Activated T-helper 2 cell treated with anti-CD3 and anti-CD28 coated beads, Interferon-gamma antibody, Interleukin-2, Interleukin-4, amounts not matched to agents 10 μg/mL and 5 μg/mL and 100 μg/mL, durations not matched to agents 14 hours and 24 hours and 36 hours (primary cell): ENCODE data around the gene SLC19A1. TPM values are rescaled to one million over a fixed set of nuclear protein-coding genes. Genes with fewer than 3 reads are reported as not detected.
"Not testable (repeated sequence)": the region's sequence is repeated elsewhere in the genome, so short reads cannot be mapped to it uniquely, and the experiment has no call there.

Source experiments
- DNase-seq: peaks from one replicate; pipeline ENCODE4 v3.0.0; 2021; ENCODE audit warnings: low spot score
- H3K27ac Mint-ChIP-seq: one replicate; pipeline ENCODE4 v1.8.0; 2021; ENCODE audit warnings: mixed read lengths
- H3K27me3 Mint-ChIP-seq: one replicate; pipeline ENCODE4 v1.8.0; 2021; ENCODE audit warnings: low read depth, mixed read lengths
- H3K36me3 Mint-ChIP-seq: one replicate; pipeline ENCODE4 v1.8.0; 2021; ENCODE audit warnings: low read depth, mixed read lengths
- H3K4me1 Mint-ChIP-seq: one replicate; pipeline ENCODE4 v1.8.0; 2021; ENCODE audit warnings: low read depth, mixed read lengths
- H3K4me3 Mint-ChIP-seq: one replicate; pipeline ENCODE4 v1.8.0; 2021; ENCODE audit warnings: low read depth, mild to moderate bottlenecking, moderate library complexity, mixed read lengths
- H3K9me3 Mint-ChIP-seq: one replicate; pipeline ENCODE4 v1.8.0; 2021; ENCODE audit warnings: mixed read lengths
- intact Hi-C: fragments of 100-400 bp; cut with micrococcal nuclease; formaldehyde crosslinking; loops from one replicate; pipeline ENCODE4 v1.15.1; 2023
- total RNA-seq: library from RNA; stranded (reverse); gene quantifications from 2 replicates; pipeline ENCODE4 v1.2.3, GENCODE V29; 2022

SLC19A1 gene
- total RNA-seq, 1 donor from 2014 or later: 68.1 TPM

DNA sequence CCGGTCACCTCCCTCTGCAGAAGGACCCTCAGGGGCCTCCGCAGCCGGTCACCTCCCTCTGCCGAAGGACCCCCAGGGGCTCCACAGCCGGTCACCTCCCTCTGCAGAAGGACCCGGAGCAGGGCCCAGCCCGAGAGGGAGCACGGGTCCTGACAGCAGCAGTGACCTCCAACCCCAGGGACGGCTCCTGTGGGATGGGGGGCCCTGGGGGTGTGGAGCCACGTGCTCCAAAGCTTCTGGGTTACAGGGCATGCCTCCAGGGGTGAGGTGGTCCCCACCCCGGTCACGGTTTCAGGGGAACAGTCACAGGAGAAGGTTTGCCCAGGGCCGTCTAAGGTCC lies 40.3 kb downstream of the SLC19A1 start:
- Mint-ChIP-seq H3K36me3 (no peaks in the 10 kb centered on the region), H3K27me3 (no peaks in the 10 kb centered on the region), H3K4me3 (no peak overlapping the region), H3K4me1 (no peaks in the 10 kb centered on the region), H3K27ac (no peak overlapping the region), H3K9me3 (peaks cover 7% of the 10 kb centered on the region)
- intact Hi-C loops: no loop called here
- DNase-seq: no peak

DNA sequence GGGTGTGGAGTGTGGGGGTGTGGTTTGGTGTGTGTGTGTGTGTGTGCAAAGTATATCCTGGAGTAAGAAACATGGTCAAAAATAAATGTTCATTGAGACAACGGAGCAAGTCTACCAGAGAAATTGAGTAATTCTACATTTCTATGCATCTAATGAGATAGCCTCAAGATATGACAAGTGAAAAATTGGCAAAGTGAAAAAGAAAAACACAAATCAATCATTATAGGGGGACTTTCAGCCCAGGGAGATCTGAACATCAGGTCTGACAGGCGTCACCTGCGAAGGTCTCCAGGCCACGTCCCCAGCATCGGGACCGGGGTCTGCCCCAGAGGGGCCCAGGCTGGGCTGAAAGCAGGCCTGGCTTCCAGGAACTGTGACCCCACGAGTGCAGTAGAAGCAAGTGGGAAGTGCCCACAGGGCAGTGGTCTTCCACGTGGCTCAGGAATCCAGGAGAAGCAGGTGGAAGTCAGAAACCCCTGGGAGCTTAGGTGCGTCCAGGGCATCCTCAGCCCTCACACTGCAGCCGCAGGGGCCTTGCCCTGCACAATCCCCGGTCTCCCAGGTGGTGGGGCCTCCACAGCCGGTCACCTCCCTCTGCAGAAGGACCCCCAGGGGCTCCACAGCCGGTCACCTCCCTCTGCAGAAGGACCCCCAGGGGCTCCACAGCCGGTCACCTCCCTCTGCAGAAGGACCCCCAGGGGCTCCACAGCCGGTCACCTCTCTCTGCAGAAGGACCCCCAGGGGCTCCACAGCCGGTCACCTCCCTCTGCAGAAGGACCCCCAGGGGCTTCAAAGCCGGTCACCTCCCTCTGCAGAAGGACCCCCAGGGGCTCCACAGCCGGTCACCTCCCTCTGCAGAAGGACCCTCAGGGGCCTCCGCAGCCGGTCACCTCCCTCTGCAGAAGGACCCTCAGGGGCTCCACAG lies 40.9 kb downstream of the SLC19A1 start:
- H3K4me3 Mint-ChIP-seq, H3K27me3 Mint-ChIP-seq, H3K27ac Mint-ChIP-seq, H3K9me3 Mint-ChIP-seq, H3K4me1 Mint-ChIP-seq, intact Hi-C loops, DNase-seq, H3K36me3 Mint-ChIP-seq: not testable (repeated sequence)

DNA sequence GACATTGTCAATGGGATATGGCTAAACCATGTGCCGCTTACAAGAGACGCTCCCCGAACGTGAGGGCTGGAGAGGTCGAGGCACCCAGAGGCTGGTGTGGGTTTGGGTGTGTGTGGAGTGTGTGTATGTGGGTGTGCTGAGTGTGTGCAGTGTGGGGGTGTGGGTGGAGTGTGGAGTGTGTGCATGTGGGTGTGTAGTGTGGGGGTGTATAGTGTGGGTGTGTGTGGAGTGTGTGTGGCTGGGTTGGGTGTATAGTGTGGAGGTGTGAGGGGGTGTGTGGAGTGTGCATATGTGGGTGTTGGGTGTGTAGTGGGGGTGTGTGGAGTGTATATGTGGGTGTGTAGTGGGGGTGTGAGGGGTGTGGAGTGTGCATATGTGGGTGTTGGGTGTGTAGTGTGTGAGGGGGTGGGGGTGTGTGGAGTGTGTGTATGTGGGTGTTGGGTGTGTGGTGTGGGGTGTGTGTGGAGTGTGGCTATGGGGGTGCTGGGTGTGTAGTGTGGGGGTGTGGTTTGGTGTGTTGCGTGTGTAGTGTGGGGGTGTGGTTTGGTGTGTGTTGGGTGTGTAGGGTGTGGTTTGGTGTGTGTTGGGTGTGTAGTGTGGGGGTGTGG lies 42.2 kb downstream of the SLC19A1 start:
- peaks cover 7% of the 10 kb centered on the region for H3K9me3 Mint-ChIP-seq
- H3K4me3 Mint-ChIP-seq: no peak overlapping the region
- no peaks in the 10 kb centered on the region for H3K27me3 Mint-ChIP-seq
- intact Hi-C loops: no loop called here
- no peak for DNase-seq
- no peak overlapping the region for H3K27ac Mint-ChIP-seq
- H3K4me1 Mint-ChIP-seq: no peaks in the 10 kb centered on the region
- no peaks in the 10 kb centered on the region for H3K36me3 Mint-ChIP-seq

DNA sequence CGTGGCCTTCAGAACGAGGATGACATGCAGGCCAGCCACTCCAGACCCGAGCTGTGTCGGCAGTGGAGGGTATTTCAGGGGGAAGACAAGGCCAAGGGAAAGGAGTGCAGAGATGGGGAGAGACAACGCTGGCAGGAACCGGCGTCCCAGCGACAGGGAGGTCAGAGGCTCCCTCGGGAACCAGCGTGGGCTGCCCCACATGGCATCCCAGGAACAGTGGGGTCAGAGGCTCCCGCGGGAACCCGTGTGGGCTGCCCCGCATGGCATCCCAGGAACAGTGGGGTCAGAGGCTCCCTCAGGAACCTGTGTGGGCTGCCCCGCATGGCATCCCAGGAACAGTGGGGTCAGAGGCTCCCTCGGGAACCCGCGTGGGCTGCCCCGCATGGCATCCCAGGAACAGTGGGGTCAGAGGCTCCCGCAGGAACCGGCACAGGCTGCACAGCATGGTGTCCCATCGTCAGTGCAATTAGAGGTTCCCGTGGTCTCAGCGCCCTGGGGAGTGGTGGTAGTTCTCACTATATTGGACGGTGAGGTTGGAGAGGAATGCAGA lies 43.0 kb downstream of the SLC19A1 start:
- Mint-ChIP-seq H3K27ac (no peak overlapping the region), H3K36me3 (no peaks in the 10 kb centered on the region), H3K9me3 (peaks cover 7% of the 10 kb centered on the region), H3K4me3 (no peak overlapping the region), H3K4me1 (no peaks in the 10 kb centered on the region), H3K27me3 (no peaks in the 10 kb centered on the region)
- intact Hi-C loops: no loop called here
- DNase-seq: no peak

DNA sequence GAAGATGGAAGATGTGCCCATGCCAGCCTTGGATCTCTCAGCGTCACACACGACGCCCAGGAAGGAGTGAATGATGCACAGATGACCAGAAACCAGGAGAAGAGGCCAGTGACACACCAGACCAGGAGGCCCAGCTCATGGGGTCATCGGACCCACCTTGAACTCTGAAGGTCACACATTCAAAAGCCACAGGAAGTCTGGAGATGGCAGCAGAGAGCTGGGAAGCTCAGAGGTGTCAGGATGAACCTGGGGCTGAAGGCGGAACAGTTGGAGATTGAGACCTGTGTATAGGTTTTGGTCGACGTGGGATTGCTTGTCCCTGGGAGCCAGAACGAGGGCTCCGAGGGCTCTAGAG lies 43.6 kb downstream of the SLC19A1 start:
- Mint-ChIP-seq H3K27ac (no peak overlapping the region), H3K4me3 (no peak overlapping the region), H3K9me3 (peaks cover 7% of the 10 kb centered on the region), H3K27me3 (no peaks in the 10 kb centered on the region), H3K4me1 (no peaks in the 10 kb centered on the region), H3K36me3 (no peaks in the 10 kb centered on the region)
- no peak for DNase-seq
- intact Hi-C loops: no loop called here

DNA sequence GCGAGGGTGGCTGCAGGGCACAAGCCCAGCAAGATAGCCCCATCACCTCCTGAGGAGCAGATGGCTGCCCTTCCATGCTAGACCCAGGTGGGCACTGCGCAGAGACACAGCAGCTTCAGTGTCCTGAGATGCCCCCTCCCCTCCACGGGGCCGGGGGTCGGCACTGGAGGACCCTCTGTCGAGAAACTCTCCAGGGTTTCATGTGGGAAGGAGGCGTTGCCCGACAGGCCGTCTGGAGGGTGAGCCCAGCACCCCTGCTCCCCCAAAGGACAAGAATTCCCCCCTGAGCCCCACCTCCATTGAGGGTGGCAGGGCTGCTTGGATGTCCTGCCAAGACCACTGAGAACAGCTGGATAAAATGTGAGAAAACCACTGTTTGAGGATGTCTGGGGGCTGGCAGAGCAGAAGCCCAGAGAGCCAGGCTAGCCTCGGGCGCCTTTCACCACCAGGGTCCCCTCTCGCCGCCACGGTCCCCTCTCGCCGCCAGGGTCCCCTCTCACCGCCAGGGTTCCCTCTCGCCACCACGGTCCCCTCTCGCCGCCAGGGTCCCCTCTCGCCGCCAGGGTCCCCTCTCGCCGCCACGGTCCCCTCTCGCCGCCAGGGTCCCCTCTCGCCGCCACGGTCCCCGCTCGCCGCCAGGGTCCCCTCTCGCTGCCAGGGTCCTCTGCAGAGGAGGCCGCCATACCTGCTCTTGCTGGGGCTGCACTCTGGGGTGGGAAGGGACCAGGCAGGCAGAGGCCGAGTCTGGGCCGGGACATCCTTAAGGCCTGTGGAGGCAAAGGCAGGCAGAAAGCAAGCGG lies 44.2 kb downstream of the SLC19A1 start:
- no peaks in the 10 kb centered on the region for H3K4me1 Mint-ChIP-seq
- peaks cover 7% of the 10 kb centered on the region for H3K9me3 Mint-ChIP-seq
- no peak overlapping the region for H3K4me3 Mint-ChIP-seq
- H3K27ac Mint-ChIP-seq: no peak overlapping the region
- intact Hi-C loops: no loop called here
- no peaks in the 10 kb centered on the region for H3K36me3 Mint-ChIP-seq
- no peak for DNase-seq
- H3K27me3 Mint-ChIP-seq: no peaks in the 10 kb centered on the region

DNA sequence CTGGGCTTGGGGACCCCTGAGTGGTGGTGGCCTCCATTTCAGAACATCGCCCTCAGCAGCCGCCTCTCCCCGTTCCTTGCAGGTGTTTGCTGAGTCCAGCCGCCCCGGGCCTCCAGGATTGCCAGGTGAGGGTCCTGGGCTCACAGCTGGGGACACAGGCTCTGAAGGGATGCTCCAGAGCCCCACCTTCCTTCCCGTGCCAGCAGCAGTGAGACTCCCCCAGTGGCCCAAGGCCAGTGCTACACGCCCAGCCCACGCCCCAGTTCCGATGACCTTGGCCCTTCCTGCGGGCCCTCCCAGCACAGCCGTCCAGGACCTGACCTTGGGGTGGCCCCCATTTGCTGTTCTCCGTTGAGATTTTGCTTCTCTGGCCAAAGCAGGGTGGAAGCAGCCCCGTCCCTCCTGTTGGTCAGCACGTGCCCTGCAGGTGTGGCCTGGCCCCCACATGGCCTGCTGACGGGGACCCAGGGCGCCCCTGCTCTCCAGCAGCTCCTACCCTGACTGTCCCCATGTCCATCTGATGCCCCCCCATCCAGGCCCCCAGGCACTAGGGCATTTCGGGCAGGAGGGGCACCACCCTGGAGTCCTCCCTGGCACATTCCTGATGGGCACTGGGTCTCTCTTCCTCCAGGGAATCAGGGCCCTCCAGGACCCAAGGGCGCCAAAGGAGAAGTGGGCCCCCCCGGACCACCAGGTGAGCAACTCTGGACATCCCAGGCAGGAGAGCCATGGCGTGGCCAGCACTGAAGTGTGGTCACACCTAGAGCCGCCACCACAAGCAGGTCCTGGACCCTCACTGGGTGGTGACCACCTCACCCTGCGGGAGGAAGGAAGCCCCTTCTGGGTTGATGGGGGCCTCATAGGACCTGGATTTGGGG lies 45.0 kb downstream of the SLC19A1 start:
- no peak for DNase-seq
- Mint-ChIP-seq H3K4me1 (no peaks in the 10 kb centered on the region), H3K4me3 (no peak overlapping the region), H3K27me3 (no peaks in the 10 kb centered on the region), H3K27ac (no peak overlapping the region), H3K9me3 (peaks cover 7% of the 10 kb centered on the region), H3K36me3 (no peaks in the 10 kb centered on the region)
- intact Hi-C loops: no loop called here

DNA sequence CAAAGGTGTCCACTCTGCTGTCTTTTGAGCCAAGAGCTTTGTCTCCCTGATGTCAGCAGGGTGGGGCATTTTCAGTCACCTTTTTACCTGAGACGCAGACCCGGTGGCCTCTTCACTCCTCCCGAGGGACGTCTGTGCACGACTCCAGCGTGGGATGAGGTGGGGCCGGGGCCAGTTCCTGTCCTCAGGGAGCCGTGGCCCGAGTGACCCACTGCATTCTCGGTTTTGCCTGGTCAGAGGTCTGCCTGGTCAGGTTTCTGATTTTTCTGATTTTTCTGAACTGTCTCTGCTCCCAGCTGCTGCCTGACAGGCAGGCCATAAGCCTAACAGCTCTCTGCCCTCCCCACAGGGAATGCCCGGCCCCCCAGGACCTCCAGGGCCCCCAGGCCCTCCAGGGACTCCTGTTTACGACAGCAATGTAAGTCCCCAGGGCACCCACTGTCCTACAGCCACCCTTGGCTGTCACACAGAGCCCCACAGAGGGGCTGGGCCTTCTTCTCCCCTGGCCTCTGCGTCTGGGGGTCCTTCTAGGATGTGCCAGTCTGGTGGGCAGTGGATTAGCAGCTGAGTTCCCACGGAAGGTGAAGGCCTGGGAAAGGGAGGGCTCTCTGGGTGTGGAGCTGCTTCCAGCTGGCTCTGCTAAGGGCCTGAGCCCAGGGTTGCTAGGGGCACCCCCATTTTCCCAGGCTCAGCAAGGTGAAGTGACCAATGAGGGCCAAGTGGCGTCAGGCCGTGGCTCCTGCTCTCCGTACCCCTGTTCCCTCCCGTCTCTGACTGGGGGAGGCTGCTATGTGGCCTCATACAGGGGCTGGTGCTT lies 45.9 kb downstream of the SLC19A1 start:
- no peaks in the 10 kb centered on the region for H3K4me1 Mint-ChIP-seq
- no peak overlapping the region for H3K4me3 Mint-ChIP-seq
- H3K27ac Mint-ChIP-seq: no peak overlapping the region
- intact Hi-C loops: no loop called here
- no peak for DNase-seq
- peaks cover 7% of the 10 kb centered on the region for H3K9me3 Mint-ChIP-seq
- H3K36me3 Mint-ChIP-seq: no peaks in the 10 kb centered on the region
- no peaks in the 10 kb centered on the region for H3K27me3 Mint-ChIP-seq

DNA sequence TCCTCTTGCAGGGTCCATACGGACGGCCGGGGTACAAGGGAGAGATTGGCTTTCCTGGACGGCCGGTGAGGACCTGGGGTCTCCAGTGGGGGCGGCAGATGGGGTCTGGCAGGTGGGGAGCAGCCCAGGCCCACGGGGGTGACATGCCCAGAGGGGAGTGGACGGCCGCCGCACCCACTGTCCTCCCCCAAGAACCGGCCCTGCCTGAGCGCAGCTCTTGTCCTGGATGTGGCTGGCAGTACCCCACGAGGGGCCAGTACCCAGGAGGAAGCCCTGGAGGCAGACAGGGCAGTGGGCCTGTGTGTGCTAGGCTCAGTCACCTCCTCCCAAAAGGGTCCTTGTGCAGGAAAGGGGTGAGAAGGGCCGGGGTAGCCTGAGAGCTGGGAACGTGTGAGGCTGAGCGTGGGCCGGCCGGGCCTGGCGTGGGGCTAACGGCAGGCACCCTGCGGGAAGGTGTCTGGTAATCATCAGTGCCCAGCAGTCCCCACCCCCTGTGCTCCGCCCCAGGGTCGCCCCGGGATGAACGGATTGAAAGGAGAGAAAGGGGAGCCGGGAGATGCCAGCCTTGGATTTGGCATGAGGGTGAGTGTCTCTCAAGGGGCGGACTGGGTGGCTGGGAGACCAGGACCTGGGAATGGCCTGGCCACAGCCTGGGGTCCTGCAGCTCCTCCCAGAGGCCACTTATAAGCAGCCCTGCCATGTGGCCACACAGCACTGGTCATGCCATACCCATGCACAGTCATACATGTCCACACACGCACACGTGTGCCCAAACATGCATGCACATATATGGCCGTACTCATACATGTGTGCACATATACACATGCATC lies 47.2 kb downstream of the SLC19A1 start:
- Mint-ChIP-seq H3K36me3 (no peaks in the 10 kb centered on the region), H3K4me3 (no peak overlapping the region), H3K4me1 (no peaks in the 10 kb centered on the region), H3K27ac (no peak overlapping the region), H3K27me3 (no peaks in the 10 kb centered on the region), H3K9me3 (peaks cover 7% of the 10 kb centered on the region)
- intact Hi-C loops: no loop called here
- DNase-seq: no peak

DNA sequence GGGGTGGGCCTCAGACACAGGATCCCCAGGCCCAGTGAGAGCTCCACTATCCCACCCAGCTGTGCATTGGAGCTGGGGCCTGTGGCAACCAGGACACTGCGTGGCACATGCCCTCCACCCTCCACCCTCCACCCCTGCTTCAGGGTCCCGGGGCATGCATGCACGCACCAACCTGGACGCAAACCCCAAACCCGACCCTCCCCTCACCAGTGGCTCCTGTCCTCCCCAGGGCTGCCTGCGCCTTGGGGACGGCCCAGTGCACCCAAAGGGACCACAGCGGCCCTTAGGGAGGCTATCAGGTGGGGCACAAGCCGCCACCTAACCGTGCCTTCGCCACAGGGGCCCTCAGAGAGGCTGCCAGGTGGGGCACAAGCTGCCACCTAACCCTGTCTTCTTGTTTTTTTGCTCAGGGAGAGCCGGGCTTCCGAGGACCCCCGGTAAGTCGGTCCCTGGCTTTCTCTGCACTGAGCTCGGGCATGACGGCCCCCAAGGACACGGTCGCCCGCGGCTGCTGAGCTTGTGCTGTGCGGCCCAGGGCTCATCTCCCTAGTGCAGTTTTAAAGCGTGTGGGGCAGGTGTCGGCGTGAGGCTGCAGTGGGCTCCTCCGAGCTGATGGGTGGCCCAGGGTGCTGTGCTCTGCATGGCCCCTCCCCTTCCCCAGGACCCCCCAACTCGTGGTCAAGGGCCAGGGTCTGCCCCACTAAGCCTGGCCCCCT lies 47.9 kb downstream of the SLC19A1 start:
- H3K27me3 Mint-ChIP-seq: no peaks in the 10 kb centered on the region
- intact Hi-C loops: no loop called here
- no peaks in the 10 kb centered on the region for H3K4me1 Mint-ChIP-seq
- no peak overlapping the region for H3K27ac Mint-ChIP-seq
- H3K4me3 Mint-ChIP-seq: no peak overlapping the region
- H3K36me3 Mint-ChIP-seq: no peaks in the 10 kb centered on the region
- H3K9me3 Mint-ChIP-seq: no peaks in the 10 kb centered on the region
- no peak for DNase-seq
